SU-DHL-6 (cell line): ENCODE data around the gene TSSK3.

ENCODE experiments used
- H2AFZ ChIP-seq: fragments of 200-600 bp; sonication (generic); 2 replicates; pipeline ENCODE4 v1.6.1; 2014; ENCODE audit warnings: low read depth, mild to moderate bottlenecking, moderate library complexity, mixed read lengths, antibody characterized with exemption, low read length; ENCODE audit not compliant: severe bottlenecking
- H3F3A ChIP-seq: fragments of 200-600 bp; shearing (Covaris generic); 2 replicates; pipeline ENCODE4 v1.6.0; 2016; ENCODE audit warnings: antibody characterized with exemption, mild to moderate bottlenecking; ENCODE audit not compliant: insufficient read depth
- H3K27ac ChIP-seq: fragments of 200-600 bp; sonication (generic); 2 replicates; pipeline ENCODE4 v1.5.1; 2016; ENCODE audit warnings: low read depth, mild to moderate bottlenecking, low read length, moderate library complexity, mixed read lengths
- H3K27me3 ChIP-seq: fragments of 200-600 bp; sonication (generic), shearing (Covaris generic); 2 replicates; pipeline ENCODE4 v1.6.0; 2014; ENCODE audit warnings: mild to moderate bottlenecking, low read length
- H3K36me3 ChIP-seq: fragments of 200-600 bp; sonication (generic); 2 replicates; pipeline ENCODE4 v1.6.1; 2014; ENCODE audit warnings: mild to moderate bottlenecking, low read length, mixed read lengths
- H3K4me2 ChIP-seq: fragments of 300-600, 200-600 bp; shearing (Covaris generic), sonication (generic); 2 replicates; pipeline ENCODE4 v1.6.0; 2014; ENCODE audit warnings: low read length, low read depth, mild to moderate bottlenecking; ENCODE audit not compliant: poor library complexity, severe bottlenecking
- H3K4me3 ChIP-seq: fragments of 200-600 bp; sonication (generic); 2 replicates; pipeline ENCODE4 v1.5.1; 2014; ENCODE audit warnings: antibody characterized with exemption, low read length, mild to moderate bottlenecking, mixed read lengths; ENCODE audit not compliant: insufficient read depth, poor library complexity, severe bottlenecking
- H3K79me2 ChIP-seq: fragments of 200-600 bp; sonication (generic); 2 replicates; pipeline ENCODE4 v1.6.1; 2014; ENCODE audit warnings: mild to moderate bottlenecking, low read length, moderate library complexity; ENCODE audit not compliant: insufficient read depth
- H3K9ac ChIP-seq: fragments of 200-600 bp; sonication (generic); 2 replicates; pipeline ENCODE4 v1.7.0; 2014; ENCODE audit warnings: mild to moderate bottlenecking, low read length
- H3K9me2 ChIP-seq: fragments of 200-600 bp; sonication (generic); replicated peaks from 2 replicates; pipeline ENCODE4 v1.6.1; 2014; ENCODE audit warnings: low read length; ENCODE audit not compliant: insufficient read depth
- H3K9me3 ChIP-seq: fragments of 200-600 bp; sonication (generic); 2 replicates; pipeline ENCODE4 v1.6.1; 2014; ENCODE audit warnings: low read length, mixed read lengths; ENCODE audit not compliant: insufficient read depth
- H4K20me1 ChIP-seq: fragments of 200-600 bp; sonication (generic); 2 replicates; pipeline ENCODE4 v1.6.1; 2014; ENCODE audit warnings: low read depth, mild to moderate bottlenecking, antibody characterized with exemption, low read length, moderate library complexity, mixed read lengths
- EZH2phosphoT487 ChIP-seq: fragments of 200-600 bp; sonication (generic), shearing (Covaris generic); conservative IDR thresholded peaks from 2 replicates; pipeline ENCODE4 v1.6.1; 2018; ENCODE audit warnings: mild to moderate bottlenecking, antibody characterized with exemption, low read length, moderate library complexity, mixed read lengths
- TF ChIP-seq, protein P1 (sequence below): fragments of 200-600 bp; sonication (generic); IDR thresholded peaks from one replicate; pipeline ENCODE4 v1.5.1; 2017; ENCODE audit warnings: antibody characterized with exemption, mild to moderate bottlenecking, low read length, moderate library complexity; ENCODE audit not compliant: insufficient read depth, poor library complexity, severe bottlenecking

TSSK3 gene

DNA sequence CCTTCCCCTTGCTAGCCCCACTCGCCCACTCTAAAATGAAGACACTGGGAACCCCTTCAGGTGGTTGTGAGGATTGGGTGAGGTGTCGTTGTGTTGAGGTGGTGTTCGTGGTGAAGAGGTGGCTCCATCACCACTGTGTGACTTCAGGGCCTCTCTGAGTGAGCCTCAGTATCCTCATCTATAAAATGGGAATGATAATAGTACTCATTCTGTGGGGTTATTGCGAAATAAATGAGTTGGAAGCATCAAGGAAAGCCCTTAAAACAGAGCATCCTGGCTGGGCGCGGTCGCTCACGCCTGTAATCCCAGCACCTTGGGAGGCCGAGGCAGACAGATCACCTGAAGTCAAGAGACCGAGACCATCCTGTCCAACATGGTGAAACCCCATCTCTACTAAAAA lies 19.6 kb upstream of the TSSK3 start:
- H3K36me3 ChIP-seq: no peaks in the 10 kb centered on the region
- H3K9me3 ChIP-seq: no peaks in the 10 kb centered on the region
- no peaks in the 10 kb centered on the region for H3K27me3 ChIP-seq
- no peaks in the 10 kb centered on the region for H3K9me2 ChIP-seq
- H3K4me2 ChIP-seq: no peak overlapping the region
- no peaks in the 10 kb centered on the region for H4K20me1 ChIP-seq
- H3K4me3 ChIP-seq: no peak overlapping the region
- H2AFZ ChIP-seq: no peak overlapping the region
- TF ChIP-seq, protein P1, sequence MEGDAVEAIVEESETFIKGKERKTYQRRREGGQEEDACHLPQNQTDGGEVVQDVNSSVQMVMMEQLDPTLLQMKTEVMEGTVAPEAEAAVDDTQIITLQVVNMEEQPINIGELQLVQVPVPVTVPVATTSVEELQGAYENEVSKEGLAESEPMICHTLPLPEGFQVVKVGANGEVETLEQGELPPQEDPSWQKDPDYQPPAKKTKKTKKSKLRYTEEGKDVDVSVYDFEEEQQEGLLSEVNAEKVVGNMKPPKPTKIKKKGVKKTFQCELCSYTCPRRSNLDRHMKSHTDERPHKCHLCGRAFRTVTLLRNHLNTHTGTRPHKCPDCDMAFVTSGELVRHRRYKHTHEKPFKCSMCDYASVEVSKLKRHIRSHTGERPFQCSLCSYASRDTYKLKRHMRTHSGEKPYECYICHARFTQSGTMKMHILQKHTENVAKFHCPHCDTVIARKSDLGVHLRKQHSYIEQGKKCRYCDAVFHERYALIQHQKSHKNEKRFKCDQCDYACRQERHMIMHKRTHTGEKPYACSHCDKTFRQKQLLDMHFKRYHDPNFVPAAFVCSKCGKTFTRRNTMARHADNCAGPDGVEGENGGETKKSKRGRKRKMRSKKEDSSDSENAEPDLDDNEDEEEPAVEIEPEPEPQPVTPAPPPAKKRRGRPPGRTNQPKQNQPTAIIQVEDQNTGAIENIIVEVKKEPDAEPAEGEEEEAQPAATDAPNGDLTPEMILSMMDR: no peak
- TF ChIP-seq EZH2phosphoT487: no peak
- H3K27ac ChIP-seq: no peak overlapping the region
- no peak overlapping the region for H3K9ac ChIP-seq
- H3K79me2 ChIP-seq: no peaks in the 10 kb centered on the region
- H3F3A ChIP-seq: no peaks in the 10 kb centered on the region

DNA sequence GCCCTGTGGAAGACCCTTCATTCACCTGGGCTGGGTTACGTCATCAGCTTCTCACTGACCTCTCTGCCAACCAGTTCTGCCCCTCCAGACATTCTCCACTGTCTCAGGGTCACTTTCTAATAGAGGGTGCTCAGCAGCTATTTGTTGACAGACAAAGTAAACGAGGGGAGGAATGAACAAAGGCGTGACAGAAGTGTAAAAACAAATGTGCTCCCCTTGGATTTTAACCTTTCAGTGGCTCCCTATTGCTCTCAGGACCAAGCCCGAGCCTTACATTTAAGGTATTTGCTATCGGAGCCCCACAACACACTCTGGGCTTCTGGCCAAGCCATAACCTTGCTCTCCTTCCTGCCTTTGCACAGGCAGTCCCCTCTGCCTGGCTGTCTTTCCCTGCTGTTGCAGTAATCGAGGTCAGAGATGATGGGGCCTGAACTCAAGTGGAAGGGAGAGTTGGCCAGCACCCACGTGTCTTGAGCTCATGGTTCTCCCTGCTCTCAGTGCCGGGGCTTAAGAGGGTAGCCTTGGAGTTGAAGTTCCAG lies 17.0 kb upstream of the TSSK3 start:
- no peaks in the 10 kb centered on the region for H3F3A ChIP-seq
- H4K20me1 ChIP-seq: no peaks in the 10 kb centered on the region
- TF ChIP-seq, protein P1: no peak
- TF ChIP-seq EZH2phosphoT487: no peak
- H3K27ac ChIP-seq: no peak overlapping the region
- H3K4me2 ChIP-seq: no peak overlapping the region
- no peaks in the 10 kb centered on the region for H3K9me2 ChIP-seq
- H2AFZ ChIP-seq: no peak overlapping the region
- no peak overlapping the region for H3K4me3 ChIP-seq
- H3K27me3 ChIP-seq: no peaks in the 10 kb centered on the region
- H3K9ac ChIP-seq: no peak overlapping the region
- no peaks in the 10 kb centered on the region for H3K36me3 ChIP-seq
- H3K9me3 ChIP-seq: no peaks in the 10 kb centered on the region
- H3K79me2 ChIP-seq: no peaks in the 10 kb centered on the region

DNA sequence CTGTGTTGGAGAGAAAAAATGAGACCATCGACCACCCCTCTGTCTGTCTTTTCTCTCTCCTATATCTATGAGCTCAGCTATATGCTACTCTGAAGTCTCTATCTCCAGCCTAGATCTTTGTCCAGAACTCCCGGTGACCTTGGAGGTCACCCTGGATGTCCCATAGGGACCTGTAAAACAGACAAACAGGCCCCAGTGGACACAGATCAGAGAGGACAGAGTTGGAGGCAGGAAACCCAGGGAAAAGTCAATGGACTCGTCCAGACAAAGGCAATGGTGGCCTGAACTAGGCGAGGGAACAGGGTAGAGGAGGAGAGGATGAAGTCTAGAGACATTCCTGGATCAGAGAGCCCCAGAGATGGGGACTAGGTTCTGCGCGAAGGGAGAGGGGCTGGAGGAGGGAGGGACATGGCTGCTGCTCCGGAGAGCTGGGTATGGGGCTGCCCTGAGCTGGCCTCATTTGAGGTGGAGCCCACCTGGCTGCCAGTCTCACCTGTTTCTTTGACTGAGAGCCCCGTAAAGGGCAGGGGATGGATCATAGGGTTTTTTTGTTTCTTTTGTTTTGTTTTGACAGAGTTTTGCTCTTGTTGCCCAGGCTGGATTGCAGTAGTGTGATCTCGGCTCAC lies 15.7 kb upstream of the TSSK3 start:
- no peaks in the 10 kb centered on the region for H3K27me3 ChIP-seq
- no peak overlapping the region for H3K9ac ChIP-seq
- no peaks in the 10 kb centered on the region for H3K9me2 ChIP-seq
- H3K4me2 ChIP-seq: no peak overlapping the region
- TF ChIP-seq, protein P1: no peak
- no peak for TF ChIP-seq EZH2phosphoT487
- no peak overlapping the region for H2AFZ ChIP-seq
- H4K20me1 ChIP-seq: no peaks in the 10 kb centered on the region
- no peaks in the 10 kb centered on the region for H3K79me2 ChIP-seq
- H3K9me3 ChIP-seq: no peaks in the 10 kb centered on the region
- no peak overlapping the region for H3K4me3 ChIP-seq
- no peaks in the 10 kb centered on the region for H3K36me3 ChIP-seq
- no peak overlapping the region for H3K27ac ChIP-seq
- H3F3A ChIP-seq: 0 out of 2 replicates have a peak, but pooled peaks cover 1% of the 10 kb centered on the region
